HepG2 (cell line): ENCODE measurements around the gene RFC1. TPM values are rescaled to one million over a fixed set of nuclear protein-coding genes. Genes with fewer than 3 reads are reported as not detected.

ENCODE experiments used
- CSRNP2 ChIP-seq: sonication (generic); formaldehyde crosslinking; conservative IDR thresholded peaks from 2 replicates; pipeline ENCODE4 v1.8.0; 2022; ENCODE audit warnings: low read depth, missing genetic modification reagents
- FOXK2 ChIP-seq: fragments of 450-650 bp; IDR thresholded peaks from 2 replicates; pipeline ENCODE4 v1.6.1; 2016
- HCFC1 ChIP-seq: fragments of 150-350 bp; IDR thresholded peaks from 2 replicates; pipeline ENCODE4 v1.6.1; 2014; ENCODE audit warnings: low read depth, low read length
- HNRNPUL1 ChIP-seq: fragments of 200-400 bp; formaldehyde crosslinking; IDR thresholded peaks from 2 replicates; pipeline ENCODE4 v1.6.1; 2017; ENCODE audit warnings: low read depth, mild to moderate bottlenecking, low read length, moderate library complexity
- HOXD1 ChIP-seq: sonication (generic); formaldehyde crosslinking; IDR thresholded peaks from 2 replicates; pipeline ENCODE4 v1.5.0; 2020; ENCODE audit warnings: missing genetic modification reagents
- JDP2 ChIP-seq: sonication (generic); formaldehyde crosslinking; IDR thresholded peaks from 2 replicates; pipeline ENCODE4 v1.8.1; 2022; ENCODE audit warnings: missing genetic modification reagents, borderline replicate concordance
- PAX8 ChIP-seq: sonication (generic); formaldehyde crosslinking; IDR thresholded peaks from 2 replicates; pipeline ENCODE4 v1.8.0; 2022; ENCODE audit warnings: mild to moderate bottlenecking, missing genetic modification reagents, borderline replicate concordance
- PHB2 ChIP-seq: fragments of 450-650 bp; IDR thresholded peaks from 2 replicates; pipeline ENCODE4 v1.6.1; 2018; ENCODE audit not compliant: partially characterized antibody
- PHF8 ChIP-seq: sonication (generic); formaldehyde crosslinking; IDR thresholded peaks from 2 replicates; pipeline ENCODE4 v1.5.0; 2020; ENCODE audit warnings: missing genetic modification reagents
- REPIN1 ChIP-seq: sonication (generic); formaldehyde crosslinking; IDR thresholded peaks from 2 replicates; pipeline ENCODE4 v1.8.0; 2022; ENCODE audit warnings: missing genetic modification reagents, low read depth, mild to moderate bottlenecking, borderline replicate concordance
- SNRNP70 ChIP-seq: fragments of 200-400 bp; formaldehyde crosslinking; IDR thresholded peaks from 2 replicates; pipeline ENCODE4 v1.6.1; 2017; ENCODE audit warnings: mild to moderate bottlenecking, low read depth, low read length, moderate library complexity
- SOX13 ChIP-seq, 3 experiments: fragments of 450-650 bp in 1 of 3; sonication (generic) in 1 of 3; formaldehyde crosslinking in 1 of 3; IDR thresholded peaks in 2 of 3; conservative IDR thresholded peaks in 1 of 3; 2 replicates each; pipeline versions ENCODE4 v1.5.0 to v1.6.1; 2016 to 2020; ENCODE audit warnings: antibody characterized with exemption in 1 of 3, mild to moderate bottlenecking in 1 of 3, missing compliant biosample characterization in 1 of 3, missing genetic modification reagents in 1 of 3, moderate library complexity in 1 of 3
- TGIF2 ChIP-seq: IDR thresholded peaks from 2 replicates; pipeline ENCODE4 v1.6.1; 2016; ENCODE audit warnings: control low read depth, missing compliant biosample characterization
- TSC22D2 ChIP-seq: sonication (generic); formaldehyde crosslinking; IDR thresholded peaks from 2 replicates; pipeline ENCODE4 v1.5.1; 2020; ENCODE audit warnings: missing genetic modification reagents, mild to moderate bottlenecking, borderline replicate concordance
- U2AF1 ChIP-seq: fragments of 200-400 bp; formaldehyde crosslinking; optimal IDR thresholded peaks from 2 replicates; pipeline ENCODE3; 2017; ENCODE audit warnings: mild to moderate bottlenecking, low read depth, low read length
- ZFYVE20 ChIP-seq: sonication (generic); formaldehyde crosslinking; IDR thresholded peaks from 2 replicates; pipeline ENCODE4 v1.8.0; 2023; ENCODE audit warnings: low read depth, mild to moderate bottlenecking, moderate library complexity, missing genetic modification reagents, borderline replicate concordance
- ZHX1 ChIP-seq: sonication (generic); formaldehyde crosslinking; IDR thresholded peaks from 2 replicates; pipeline ENCODE4 v1.8.1; 2022; ENCODE audit warnings: low read depth, mild to moderate bottlenecking, missing genetic modification reagents
- ZNF670 ChIP-seq: sonication (generic); formaldehyde crosslinking; IDR thresholded peaks from 2 replicates; pipeline ENCODE4 v1.8.0; 2022; ENCODE audit warnings: mild to moderate bottlenecking, missing genetic modification reagents, borderline replicate concordance
- ZNF747 ChIP-seq: sonication (generic); formaldehyde crosslinking; IDR thresholded peaks from 2 replicates; pipeline ENCODE4 v1.8.1; 2023; ENCODE audit warnings: missing genetic modification reagents, mild to moderate bottlenecking, borderline replicate concordance
- ZNF766 ChIP-seq: sonication (generic); formaldehyde crosslinking; IDR thresholded peaks from 2 replicates; pipeline ENCODE4 v1.5.0; 2020; ENCODE audit warnings: missing genetic modification reagents, borderline replicate concordance
- ZNF879 ChIP-seq: sonication (generic); formaldehyde crosslinking; IDR thresholded peaks from 2 replicates; pipeline ENCODE4 v1.8.1; 2023; ENCODE audit warnings: missing genetic modification reagents
- ZSCAN25 ChIP-seq: sonication (generic); formaldehyde crosslinking; IDR thresholded peaks from 2 replicates; pipeline ENCODE4 v1.8.0; 2022; ENCODE audit warnings: mild to moderate bottlenecking, missing genetic modification reagents
- polyA plus RNA-seq, 8 experiments: library from polyadenylated mRNA; depleted of rRNA in 3 of 8; stranded (reverse) in 7 of 8; unstranded in 1 of 8; fragments of >200 nt; fragmentation: Illumina TruSeq in 4 of 8; extraction: Trizol in 4 of 8; gene quantifications; 2 replicates each; pipeline versions ENCODE4 v1.2.1 to v1.2.3, GENCODE V29; 2011 to 2016; ENCODE audit warnings: low read depth in 4 of 8, missing spikeins in 1 of 8, mixed read lengths in 1 of 8; ENCODE audit not compliant: insufficient read depth in 1 of 8
- total RNA-seq, 5 experiments: library from RNA; depleted of rRNA; stranded (reverse); fragments of >200 nt; fragmentation: Illumina TruSeq; extraction: Trizol; gene quantifications; 2 replicates each; pipeline ENCODE4 v1.2.3, GENCODE V29; 2016; ENCODE audit warnings: low read depth in 1 of 5
- TF ChIP-seq, protein P1 (sequence below): IDR thresholded peaks from 2 replicates; pipeline ENCODE4 v1.6.1; 2016; ENCODE audit warnings: mild to moderate bottlenecking

The RFC1 gene
- total and polyA plus RNA-seq, 2 of the 13 experiments (the other 11 are each of a cell fraction or from before 2014, with no cell fraction given) = 15.9 to 78.8 TPM

GRCh38 chr4:39367166-39367565, 1.0 kb upstream of the RFC1 start (continued):
- TF ChIP-seq, protein P1, sequence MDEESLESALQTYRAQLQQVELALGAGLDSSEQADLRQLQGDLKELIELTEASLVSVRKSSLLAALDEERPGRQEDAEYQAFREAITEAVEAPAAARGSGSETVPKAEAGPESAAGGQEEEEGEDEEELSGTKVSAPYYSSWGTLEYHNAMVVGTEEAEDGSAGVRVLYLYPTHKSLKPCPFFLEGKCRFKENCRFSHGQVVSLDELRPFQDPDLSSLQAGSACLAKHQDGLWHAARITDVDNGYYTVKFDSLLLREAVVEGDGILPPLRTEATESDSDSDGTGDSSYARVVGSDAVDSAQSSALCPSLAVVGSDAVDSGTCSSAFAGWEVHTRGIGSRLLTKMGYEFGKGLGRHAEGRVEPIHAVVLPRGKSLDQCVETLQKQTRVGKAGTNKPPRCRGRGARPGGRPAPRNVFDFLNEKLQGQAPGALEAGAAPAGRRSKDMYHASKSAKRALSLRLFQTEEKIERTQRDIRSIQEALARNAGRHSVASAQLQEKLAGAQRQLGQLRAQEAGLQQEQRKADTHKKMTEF = 0 out of 2 replicates have a peak, but pooled peaks have one; percentile 3
- TF ChIP-seq ZSCAN25 (CRISPR knock-in tag) = no peak
- TF ChIP-seq U2AF1 = no peak
- TF ChIP-seq HNRNPUL1 = 0 out of 2 replicates have a peak, but pooled peaks have one; percentile 54
- TF ChIP-seq FOXK2 = no peak
- TF ChIP-seq PHB2 = no peak
- no peak for TF ChIP-seq ZNF766 (CRISPR knock-in tag)
- no peak for TF ChIP-seq HOXD1
- no peak for TF ChIP-seq PAX8
- TF ChIP-seq CSRNP2 (CRISPR knock-in tag) = no peak
- no peak for TF ChIP-seq SOX13 (IDR thresholded peaks at IDR 0.05)
- TF ChIP-seq SOX13 (CRISPR knock-in tag; conservative IDR thresholded peaks at IDR 0.05 in 1 of 2, IDR thresholded peaks at IDR 0.05 in 1 of 2) = peak in 1 of 2 experiments; percentile 83; a peak in 2 of 4 replicates
- TF ChIP-seq SNRNP70 = no peak
- no peak for TF ChIP-seq ZNF879 (CRISPR knock-in tag)
- TF ChIP-seq REPIN1 (CRISPR knock-in tag) = no peak
- TF ChIP-seq PHF8 (CRISPR knock-in tag) = no peak
- TF ChIP-seq ZNF747 (CRISPR knock-in tag) = no peak
- no peak for TF ChIP-seq HCFC1
- TF ChIP-seq ZFYVE20 (CRISPR knock-in tag) = no peak
- no peak for TF ChIP-seq ZNF670 (CRISPR knock-in tag)
- TF ChIP-seq ZHX1 (CRISPR knock-in tag) = no peak
- no peak for TF ChIP-seq TSC22D2 (CRISPR knock-in tag)
- peak; percentile 53; the same call in 1 of the 2 replicates for TF ChIP-seq TGIF2 (CRISPR knock-in tag)
- no peak for TF ChIP-seq JDP2 (CRISPR knock-in tag)
